Activated CD4-positive, alpha-beta memory T cell treated with anti-CD3 and anti-CD28 coated beads, Interleukin-2, amount 10 ng/mL, durations not matched to agents 7 days and 5 days (primary cell): ENCODE data around the gene HSPG2. TPM values are rescaled to one million over a fixed set of nuclear protein-coding genes. Genes with fewer than 3 reads are reported as not detected.

Source experiments
- CTCF ChIA-PET: fragments of 350-600 bp; sonication (Branson Sonifier 250); formaldehyde crosslinking; loops from one replicate; lab custom pipeline; 2021; ENCODE audit warnings: antibody characterized with exemption, inconsistent platforms; lab: Charles Lee
- POLR2A ChIA-PET: fragments of 350-600 bp; sonication (Branson Sonifier 250); formaldehyde crosslinking; loops from one replicate; lab custom pipeline; 2021; ENCODE audit warnings: antibody characterized with exemption; lab: Charles Lee
- DNase-seq: peaks from one replicate; pipeline ENCODE4 v3.0.0-alpha.2; 2020
- H3K27ac Mint-ChIP-seq: one replicate; pipeline ENCODE4 v1.8.0; 2021; ENCODE audit warnings: mild to moderate bottlenecking, mixed read lengths
- H3K27me3 Mint-ChIP-seq: one replicate; pipeline ENCODE4 v1.8.0; 2021; ENCODE audit warnings: mixed read lengths
- H3K36me3 Mint-ChIP-seq: one replicate; pipeline ENCODE4 v1.8.0; 2021; ENCODE audit warnings: low read depth, mixed read lengths
- H3K4me1 Mint-ChIP-seq: one replicate; pipeline ENCODE4 v1.8.0; 2021; ENCODE audit warnings: mixed read lengths
- H3K4me3 Mint-ChIP-seq: one replicate; pipeline ENCODE4 v1.8.0; 2021; ENCODE audit warnings: mild to moderate bottlenecking, mixed read lengths
- H3K9me3 Mint-ChIP-seq: one replicate; pipeline ENCODE4 v1.8.0; 2021; ENCODE audit warnings: mixed read lengths
- total RNA-seq, 2 experiments: library from RNA; stranded (reverse); gene quantifications; one replicate each; pipeline ENCODE4 v1.2.3, GENCODE V29; 2021

The HSPG2 gene
- total RNA-seq, 2 experiments from 2014 or later, result 1.0 to 1.2 TPM

DNA sequence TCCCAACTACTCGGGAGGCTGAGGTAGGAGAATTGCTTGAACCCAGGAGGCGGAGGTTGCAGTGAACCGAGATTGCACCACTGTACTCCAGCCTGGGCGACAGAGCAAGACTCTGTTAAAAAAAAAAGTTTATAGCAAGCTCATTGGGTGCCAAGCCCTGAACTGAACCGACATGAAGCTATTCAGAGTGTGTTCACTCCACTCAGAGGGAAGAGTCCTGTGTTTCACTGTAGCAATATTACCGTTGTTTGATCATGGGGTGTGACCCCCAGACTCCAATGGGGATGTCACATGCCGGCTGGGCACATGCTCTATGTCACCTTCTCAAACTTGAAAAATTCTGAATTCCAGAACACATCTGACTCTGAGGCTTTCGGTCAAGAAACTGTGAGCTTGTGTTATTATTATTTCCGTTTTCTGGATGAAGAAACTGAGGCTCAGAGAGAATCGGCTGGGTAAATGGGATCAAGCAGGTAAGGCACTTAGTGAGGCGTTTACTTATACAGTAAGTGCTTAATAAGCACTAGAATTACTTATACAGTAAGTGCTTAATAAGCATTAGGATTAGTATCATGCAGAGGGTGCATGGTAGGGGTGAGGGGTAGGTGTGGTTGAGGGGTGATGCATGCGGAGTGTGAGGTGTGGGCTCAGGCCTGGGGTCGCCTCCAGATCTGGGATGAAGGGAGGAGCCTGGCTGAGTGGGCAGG lies 36.2 kb downstream of the HSPG2 start:
- CTCF ChIA-PET, result no interaction called here
- no peak for DNase-seq
- H3K36me3 Mint-ChIP-seq, result no peaks in the 10 kb centered on the region
- no peak overlapping the region for H3K4me3 Mint-ChIP-seq
- no peak overlapping the region for H3K27ac Mint-ChIP-seq
- POLR2A ChIA-PET, result no interaction called here
- H3K4me1 Mint-ChIP-seq, result peaks cover 4% of the 10 kb centered on the region
- H3K9me3 Mint-ChIP-seq, result no peaks in the 10 kb centered on the region
- no peaks in the 10 kb centered on the region for H3K27me3 Mint-ChIP-seq

- no peak overlapping the region for H3K27ac Mint-ChIP-seq
- CTCF ChIA-PET, result no interaction called here
- POLR2A ChIA-PET, result no interaction called here
- no peak overlapping the region for H3K4me3 Mint-ChIP-seq
- H3K9me3 Mint-ChIP-seq, result no peaks in the 10 kb centered on the region
- H3K27me3 Mint-ChIP-seq, result no peaks in the 10 kb centered on the region
- no peaks in the 10 kb centered on the region for H3K36me3 Mint-ChIP-seq
- peaks cover under 1% of the 10 kb centered on the region for H3K4me1 Mint-ChIP-seq
- DNase-seq, result no peak
Measured at GRCh38 chr1:21899987-21900386, 37.1 kb downstream of the HSPG2 start.

GRCh38 chr1:21899267-21899810 lies 37.8 kb downstream of the HSPG2 start:
- H3K4me1 Mint-ChIP-seq, result no peaks in the 10 kb centered on the region
- ChIA-PET POLR2A (no interaction called here), CTCF (no interaction called here)
- H3K27ac Mint-ChIP-seq, result no peak overlapping the region
- H3K4me3 Mint-ChIP-seq, result no peak overlapping the region
- H3K9me3 Mint-ChIP-seq, result no peaks in the 10 kb centered on the region
- H3K36me3 Mint-ChIP-seq, result no peaks in the 10 kb centered on the region
- H3K27me3 Mint-ChIP-seq, result no peaks in the 10 kb centered on the region
- no peak for DNase-seq

DNA sequence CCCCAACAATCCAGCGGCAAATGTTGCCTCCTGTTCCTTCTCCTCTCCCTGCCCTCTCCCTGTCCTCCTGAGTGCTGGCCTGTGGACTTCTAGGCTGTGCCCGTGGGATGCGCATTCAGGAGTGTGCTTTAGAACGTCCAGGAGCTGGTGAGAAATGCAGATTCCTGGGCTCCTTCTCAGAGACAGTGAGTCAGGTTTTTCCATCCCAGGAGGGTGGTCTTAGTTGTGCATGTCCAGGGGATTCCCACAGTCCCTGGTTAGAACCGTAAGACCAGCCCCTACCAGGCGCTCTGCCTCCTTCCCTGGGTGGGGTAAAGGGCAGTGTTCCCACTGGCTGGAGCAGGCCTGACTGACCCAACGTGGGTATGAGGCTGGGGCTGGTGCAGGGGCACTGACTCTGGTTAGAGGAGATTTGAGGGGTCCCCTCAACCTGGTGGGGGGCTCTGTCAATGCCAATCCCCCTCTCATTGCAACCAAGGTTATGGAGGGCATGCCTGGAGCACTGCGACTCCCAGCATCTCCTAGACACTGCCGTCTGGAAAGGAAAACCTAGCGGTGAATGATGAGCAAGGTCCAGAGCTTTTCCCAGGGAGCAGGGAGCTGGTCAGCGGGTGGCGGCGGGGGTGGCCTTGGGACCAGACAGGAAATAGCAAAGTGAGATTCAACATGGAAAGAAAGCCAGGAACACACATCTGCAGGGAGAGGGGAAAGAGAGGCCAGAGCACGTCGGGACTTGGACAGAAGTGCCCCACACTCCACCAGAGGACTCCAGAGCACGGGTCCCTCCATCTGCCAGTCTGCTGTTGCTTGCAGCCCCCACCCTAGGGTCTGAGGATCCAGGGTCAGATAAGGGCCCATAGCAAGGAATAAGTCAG lies 38.5 kb downstream of the HSPG2 start:
- no peak overlapping the region for H3K4me3 Mint-ChIP-seq
- no peaks in the 10 kb centered on the region for H3K36me3 Mint-ChIP-seq
- ChIA-PET CTCF (no interaction called here), POLR2A (no interaction called here)
- H3K27me3 Mint-ChIP-seq, result no peaks in the 10 kb centered on the region
- no peaks in the 10 kb centered on the region for H3K9me3 Mint-ChIP-seq
- DNase-seq, result no peak
- no peaks in the 10 kb centered on the region for H3K4me1 Mint-ChIP-seq
- no peak overlapping the region for H3K27ac Mint-ChIP-seq

DNA sequence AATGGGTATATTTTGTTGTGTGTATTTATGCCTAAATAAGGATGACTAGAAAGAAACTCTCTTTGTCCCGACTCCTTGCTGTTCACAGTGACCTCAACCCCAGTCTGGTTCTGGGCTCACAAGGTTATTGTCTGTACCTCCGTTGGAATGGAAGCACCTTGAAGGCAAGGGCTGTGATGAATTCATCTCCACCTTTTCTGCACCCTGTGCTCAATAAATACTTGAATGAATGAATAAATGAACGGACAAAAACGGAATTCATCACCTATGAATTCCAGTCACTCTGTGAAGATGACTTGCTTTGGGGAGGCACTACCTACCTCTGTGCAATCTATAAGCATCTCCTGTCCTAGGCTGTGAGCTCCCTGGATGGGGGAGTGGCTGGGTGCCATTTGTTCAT lies 39.3 kb downstream of the HSPG2 start:
- CTCF ChIA-PET, result no interaction called here
- H3K27ac Mint-ChIP-seq, result no peak overlapping the region
- no peaks in the 10 kb centered on the region for H3K4me1 Mint-ChIP-seq
- H3K4me3 Mint-ChIP-seq, result no peak overlapping the region
- no peaks in the 10 kb centered on the region for H3K9me3 Mint-ChIP-seq
- no peak for DNase-seq
- no peaks in the 10 kb centered on the region for H3K27me3 Mint-ChIP-seq
- POLR2A ChIA-PET, result no interaction called here
- no peaks in the 10 kb centered on the region for H3K36me3 Mint-ChIP-seq

DNA sequence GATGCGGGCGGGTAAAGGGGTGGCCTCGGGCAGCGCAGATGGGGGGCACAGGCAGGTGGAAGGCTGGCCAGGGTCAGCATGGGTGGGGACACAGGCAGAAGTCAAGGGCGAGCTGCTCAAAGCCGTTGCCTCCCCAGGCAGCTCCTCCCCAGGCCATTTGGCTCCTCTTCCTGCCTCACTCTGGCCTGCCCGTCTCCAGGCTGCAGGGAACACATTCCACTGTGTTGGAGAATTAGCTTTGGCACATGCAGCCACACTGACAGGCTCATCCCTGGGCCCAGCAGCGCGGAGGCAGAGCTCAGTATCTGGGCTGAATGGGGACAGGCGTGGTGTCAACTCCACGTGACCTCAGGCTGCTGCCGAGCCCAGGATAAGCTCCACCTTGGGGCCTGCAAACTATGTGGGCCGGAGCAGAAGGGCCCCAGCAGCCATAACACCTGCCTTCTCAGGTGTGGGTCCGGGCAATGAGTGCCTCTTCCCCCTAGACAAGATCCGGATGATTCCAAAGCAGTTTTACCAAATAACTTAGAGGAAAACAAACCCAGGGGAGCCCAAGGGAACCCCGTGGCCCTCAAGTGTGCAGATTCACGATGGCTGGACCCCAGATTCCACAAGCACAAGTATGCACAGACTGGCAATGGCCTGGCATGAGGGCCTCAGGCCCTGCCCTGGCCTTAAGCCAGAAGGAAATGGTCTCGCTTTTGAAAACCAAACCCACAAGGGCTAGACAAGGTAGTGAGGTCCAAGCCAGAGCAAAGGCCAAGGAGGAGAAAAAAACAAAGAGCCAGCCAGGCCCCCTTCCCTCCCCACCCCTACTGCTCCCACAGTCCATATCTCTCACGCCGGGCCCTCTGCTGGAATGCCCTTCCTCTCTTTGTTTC lies 40.2 kb downstream of the HSPG2 start:
- CTCF ChIA-PET, result no interaction called here
- no peaks in the 10 kb centered on the region for H3K27me3 Mint-ChIP-seq
- POLR2A ChIA-PET, result no interaction called here

DNA sequence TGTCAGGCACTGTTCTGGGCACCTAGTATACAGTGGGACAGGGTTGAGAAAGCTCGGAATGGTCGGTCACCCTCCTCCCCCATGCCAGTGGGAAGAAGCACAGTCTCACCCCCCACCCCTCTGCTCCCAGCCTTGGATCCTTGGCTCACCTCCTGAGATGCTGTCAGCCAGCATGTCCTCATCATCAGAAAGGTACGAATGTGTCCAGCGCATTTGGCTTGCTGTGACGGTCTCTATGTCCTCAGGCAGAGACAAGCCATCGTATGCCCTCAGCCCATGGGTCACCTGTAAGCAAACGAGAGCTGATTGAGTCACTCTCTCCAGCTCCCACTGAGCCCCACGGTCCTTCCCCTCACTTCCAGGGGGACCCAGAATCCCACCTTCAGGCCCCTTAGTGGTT lies 41.1 kb downstream of the HSPG2 start:
- Mint-ChIP-seq H3K9me3 (no peaks in the 10 kb centered on the region), H3K4me3 (no peak overlapping the region), H3K27ac (no peak overlapping the region), H3K4me1 (no peaks in the 10 kb centered on the region), H3K36me3 (no peaks in the 10 kb centered on the region), H3K27me3 (no peaks in the 10 kb centered on the region)
- ChIA-PET POLR2A (no interaction called here), CTCF (no interaction called here)
- no peak for DNase-seq

More for the DNA sequence above, 40.2 kb downstream of the HSPG2 start:
- H3K4me3 Mint-ChIP-seq, result no peak overlapping the region
- H3K4me1 Mint-ChIP-seq, result no peaks in the 10 kb centered on the region
- no peaks in the 10 kb centered on the region for H3K36me3 Mint-ChIP-seq
- H3K9me3 Mint-ChIP-seq, result no peaks in the 10 kb centered on the region
- no peak for DNase-seq
- no peak overlapping the region for H3K27ac Mint-ChIP-seq

DNA sequence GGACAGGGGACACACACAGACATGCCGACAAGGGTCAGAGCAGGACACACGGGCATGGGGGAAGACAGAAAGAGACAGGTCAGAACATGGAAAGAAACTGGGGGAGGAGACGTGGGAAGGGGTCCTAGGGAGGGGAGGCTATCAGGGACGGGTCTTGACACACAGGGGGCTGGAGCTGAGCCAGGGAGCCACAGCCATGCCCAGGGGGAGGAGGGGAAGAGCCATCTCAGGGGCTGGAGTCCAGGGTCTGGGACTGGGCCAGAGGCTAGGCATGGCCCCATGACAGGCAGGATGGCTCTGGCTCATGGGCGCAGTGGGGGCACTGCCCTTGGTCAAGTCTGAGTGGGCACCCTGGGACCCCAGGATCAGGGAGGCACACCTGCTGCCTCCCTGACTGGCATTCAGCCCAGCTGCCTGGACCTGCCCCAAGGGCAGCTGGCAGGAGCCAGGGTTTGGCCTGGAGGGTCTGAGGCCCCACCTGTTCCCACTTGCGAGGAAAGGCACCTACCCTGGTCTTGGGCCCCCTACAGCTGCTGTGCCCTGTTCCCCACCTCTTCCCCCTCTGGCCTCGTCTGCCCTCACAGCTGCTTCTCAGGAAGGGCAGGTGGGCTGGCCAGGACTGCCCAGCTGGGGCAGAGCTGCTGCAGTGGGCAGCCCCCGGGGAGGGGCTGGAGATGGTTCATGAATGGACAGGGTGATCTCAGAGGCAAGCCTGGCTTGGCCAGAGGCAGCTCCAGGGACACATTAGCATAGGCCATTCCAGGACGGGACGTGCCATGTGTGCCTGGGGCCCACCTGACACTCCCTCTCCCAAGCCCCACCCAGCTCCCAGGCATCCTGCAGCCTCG lies 42.9 kb downstream of the HSPG2 start:
- no peaks in the 10 kb centered on the region for H3K4me1 Mint-ChIP-seq
- no peaks in the 10 kb centered on the region for H3K27me3 Mint-ChIP-seq
- H3K9me3 Mint-ChIP-seq, result no peaks in the 10 kb centered on the region
- ChIA-PET CTCF (no interaction called here), POLR2A (no interaction called here)
- H3K27ac Mint-ChIP-seq, result no peak overlapping the region
- H3K36me3 Mint-ChIP-seq, result no peaks in the 10 kb centered on the region
- H3K4me3 Mint-ChIP-seq, result no peak overlapping the region
- DNase-seq, result no peak

DNA sequence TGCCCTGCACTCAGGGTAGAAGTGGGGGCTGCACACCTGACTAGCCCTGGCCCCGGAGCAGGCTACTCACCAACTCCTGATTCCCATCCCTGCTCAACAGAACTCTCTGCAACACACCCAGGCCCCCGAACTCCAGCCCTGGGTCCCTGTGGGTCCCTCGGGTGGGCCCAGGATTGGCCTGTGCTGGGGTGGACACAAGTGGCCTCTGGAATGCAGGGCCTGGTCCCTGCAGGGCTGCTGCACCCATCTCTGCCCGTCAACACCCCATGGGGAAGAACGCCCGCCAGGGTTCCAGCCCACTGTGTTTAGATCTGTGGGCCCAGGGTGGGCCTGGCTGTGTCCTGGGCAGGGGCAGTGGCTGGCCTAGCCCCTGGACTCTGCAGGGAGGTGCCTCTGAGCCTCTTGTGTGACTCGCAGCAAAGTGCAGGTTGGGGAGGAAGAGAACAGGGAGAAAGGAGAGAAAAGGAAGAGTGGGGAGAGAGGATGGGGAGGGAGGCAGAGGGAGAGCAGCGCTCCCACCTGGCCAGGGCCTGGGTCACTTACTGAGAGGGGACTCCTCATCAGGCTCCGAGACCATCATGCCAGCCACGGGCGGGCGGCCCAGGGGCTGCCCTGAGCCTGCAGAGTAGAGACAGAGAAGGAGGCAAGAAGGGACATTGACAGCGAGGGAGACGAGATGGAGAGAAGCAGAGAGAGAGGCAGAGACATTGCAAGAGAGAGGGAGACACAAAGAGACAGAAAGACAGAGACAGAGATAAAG lies 43.9 kb downstream of the HSPG2 start:
- Mint-ChIP-seq H3K4me3 (no peak overlapping the region), H3K9me3 (no peaks in the 10 kb centered on the region)

DNA sequence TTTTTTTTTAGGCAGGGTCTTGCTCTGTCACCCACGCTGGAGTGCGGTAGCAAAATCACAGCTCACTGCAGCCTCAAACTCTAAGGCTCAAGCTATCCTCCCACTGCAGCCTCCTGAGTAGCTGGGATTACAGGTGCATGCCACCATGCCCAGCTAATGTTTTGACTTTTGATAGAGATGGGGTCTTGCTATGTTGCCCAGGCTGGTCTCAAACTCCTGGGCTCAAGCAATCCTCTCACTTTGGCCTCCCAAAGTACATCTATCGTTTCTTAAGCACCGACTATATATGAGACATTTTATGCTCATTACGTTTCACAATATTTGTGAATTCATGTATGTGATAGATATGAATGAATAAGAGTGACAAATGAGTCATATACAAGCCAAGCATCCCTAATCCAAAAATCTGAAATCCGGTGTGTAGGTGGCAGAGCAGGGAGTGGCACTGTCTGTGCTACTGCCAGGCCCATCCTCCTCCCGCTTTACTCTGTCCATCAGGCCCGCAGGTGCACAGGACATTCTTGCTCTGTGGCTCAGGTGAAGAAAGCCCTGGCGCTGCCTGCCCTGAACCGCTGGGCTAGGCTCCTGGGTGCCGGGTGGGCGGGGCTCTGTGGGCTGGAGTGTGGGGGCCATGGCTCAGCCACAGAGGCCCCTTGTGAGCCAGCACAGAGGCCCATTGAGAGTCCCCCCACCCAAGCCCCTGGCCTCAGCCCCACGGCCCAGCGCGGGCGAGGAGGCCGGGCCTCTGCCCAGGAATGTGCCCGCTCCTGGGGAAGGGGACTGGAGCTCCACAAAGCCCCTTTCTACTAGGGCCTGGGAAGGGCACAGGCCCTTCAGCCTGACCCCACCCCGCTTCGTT lies 45.3 kb downstream of the HSPG2 start:
- H3K27me3 Mint-ChIP-seq, result no peaks in the 10 kb centered on the region
- H3K36me3 Mint-ChIP-seq, result no peaks in the 10 kb centered on the region
- no peak overlapping the region for H3K4me3 Mint-ChIP-seq
- POLR2A ChIA-PET, result no interaction called here
- H3K4me1 Mint-ChIP-seq, result no peaks in the 10 kb centered on the region
- no peaks in the 10 kb centered on the region for H3K9me3 Mint-ChIP-seq
- CTCF ChIA-PET, result no interaction called here
- DNase-seq, result no peak
- H3K27ac Mint-ChIP-seq, result no peak overlapping the region

More for the DNA sequence above, 43.9 kb downstream of the HSPG2 start:
- Mint-ChIP-seq H3K36me3 (no peaks in the 10 kb centered on the region), H3K27me3 (no peaks in the 10 kb centered on the region), H3K4me1 (no peaks in the 10 kb centered on the region), H3K27ac (no peak overlapping the region)
- ChIA-PET CTCF (no interaction called here), POLR2A (no interaction called here)
- DNase-seq, result no peak

- ChIA-PET POLR2A (no interaction called here), CTCF (no interaction called here)
- no peaks in the 10 kb centered on the region for H3K36me3 Mint-ChIP-seq
- no peak for DNase-seq
- H3K9me3 Mint-ChIP-seq, result no peaks in the 10 kb centered on the region
- no peak overlapping the region for H3K27ac Mint-ChIP-seq
- H3K4me1 Mint-ChIP-seq, result no peaks in the 10 kb centered on the region
- H3K4me3 Mint-ChIP-seq, result no peak overlapping the region
- no peaks in the 10 kb centered on the region for H3K27me3 Mint-ChIP-seq
Measured at GRCh38 chr1:21891081-21891480, 46.0 kb downstream of the HSPG2 start.
